ENCODE results near the gene HMGN2. TPM values are rescaled to one million over a fixed set of nuclear protein-coding genes. Genes with fewer than 3 reads are reported as not detected.

HMGN2 gene
- total RNA-seq, 1 donor from 2014 or later = 446 TPM

- DNase-seq (ENCODE audit: low spot score, unreplicated experiment) = no peak
- Mint-ChIP-seq H3K36me3 (ENCODE audit: insufficient read depth) (peaks cover 25% of the 10 kb centered on the region), H3K27ac (peak overlapping the region; percentile 54), H3K27me3 (no peaks in the 10 kb centered on the region), H3K9me3 (ENCODE audit: low read depth) (no peaks in the 10 kb centered on the region), H3K4me3 (ENCODE audit: low read depth) (no peak overlapping the region), H3K4me1 (ENCODE audit: low read depth) (peaks cover 23% of the 10 kb centered on the region)
- TF ChIP-seq, protein P1, sequence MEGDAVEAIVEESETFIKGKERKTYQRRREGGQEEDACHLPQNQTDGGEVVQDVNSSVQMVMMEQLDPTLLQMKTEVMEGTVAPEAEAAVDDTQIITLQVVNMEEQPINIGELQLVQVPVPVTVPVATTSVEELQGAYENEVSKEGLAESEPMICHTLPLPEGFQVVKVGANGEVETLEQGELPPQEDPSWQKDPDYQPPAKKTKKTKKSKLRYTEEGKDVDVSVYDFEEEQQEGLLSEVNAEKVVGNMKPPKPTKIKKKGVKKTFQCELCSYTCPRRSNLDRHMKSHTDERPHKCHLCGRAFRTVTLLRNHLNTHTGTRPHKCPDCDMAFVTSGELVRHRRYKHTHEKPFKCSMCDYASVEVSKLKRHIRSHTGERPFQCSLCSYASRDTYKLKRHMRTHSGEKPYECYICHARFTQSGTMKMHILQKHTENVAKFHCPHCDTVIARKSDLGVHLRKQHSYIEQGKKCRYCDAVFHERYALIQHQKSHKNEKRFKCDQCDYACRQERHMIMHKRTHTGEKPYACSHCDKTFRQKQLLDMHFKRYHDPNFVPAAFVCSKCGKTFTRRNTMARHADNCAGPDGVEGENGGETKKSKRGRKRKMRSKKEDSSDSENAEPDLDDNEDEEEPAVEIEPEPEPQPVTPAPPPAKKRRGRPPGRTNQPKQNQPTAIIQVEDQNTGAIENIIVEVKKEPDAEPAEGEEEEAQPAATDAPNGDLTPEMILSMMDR (IDR thresholded peaks at IDR 0.05; ENCODE audit: unreplicated experiment) = no peak
Measured at GRCh38 chr1:26477446-26478152, 5.4 kb downstream of the HMGN2 start.

DNA sequence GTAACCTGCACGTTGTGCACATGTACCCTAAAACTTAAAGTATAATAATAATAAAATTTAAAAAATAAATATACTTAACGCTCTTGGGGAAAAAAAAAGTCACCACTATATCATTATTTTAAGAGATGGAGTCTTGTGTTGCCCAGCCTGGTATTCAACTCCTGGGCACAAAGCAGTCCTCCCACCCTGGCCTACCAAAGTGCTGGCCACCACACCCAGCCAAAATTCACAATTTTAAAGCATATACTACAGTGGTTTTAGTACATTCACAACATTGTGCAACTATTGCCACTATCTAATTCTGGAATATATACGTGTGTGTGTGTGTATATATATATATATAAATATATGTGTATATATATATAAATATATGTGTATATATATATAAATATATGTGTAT lies 5.9 kb downstream of the HMGN2 start:
- H3K27ac Mint-ChIP-seq = no peak overlapping the region
- DNase-seq (ENCODE audit: low spot score, unreplicated experiment) = no peak
- H3K36me3 Mint-ChIP-seq (ENCODE audit: insufficient read depth) = peaks cover 23% of the 10 kb centered on the region
- TF ChIP-seq, protein P1 (IDR thresholded peaks at IDR 0.05; ENCODE audit: unreplicated experiment) = no peak
- peaks cover 23% of the 10 kb centered on the region for H3K4me1 Mint-ChIP-seq (ENCODE audit: low read depth)
- H3K9me3 Mint-ChIP-seq (ENCODE audit: low read depth) = no peaks in the 10 kb centered on the region
- H3K27me3 Mint-ChIP-seq = no peaks in the 10 kb centered on the region
- H3K4me3 Mint-ChIP-seq (ENCODE audit: low read depth) = no peak overlapping the region

DNA sequence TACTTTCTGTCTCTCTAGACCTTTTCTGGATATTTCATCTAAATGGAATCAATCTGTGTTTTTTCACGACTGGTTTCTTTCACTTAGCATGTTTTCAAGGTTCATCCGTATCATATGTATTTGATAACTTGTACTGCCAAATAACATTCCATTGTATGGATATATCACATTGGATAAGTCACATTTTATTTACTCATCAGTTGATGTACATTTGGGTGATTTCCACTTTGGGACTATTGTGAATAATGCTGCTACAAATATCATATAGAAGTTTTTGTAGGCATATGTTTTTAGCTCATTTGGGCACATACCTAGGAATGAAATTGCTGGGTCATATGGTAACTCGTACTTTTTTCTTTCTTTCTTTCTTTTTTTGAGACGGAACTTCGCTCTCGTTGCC lies 6.7 kb downstream of the HMGN2 start:
- H3K4me3 Mint-ChIP-seq (ENCODE audit: low read depth) = no peak overlapping the region
- H3K27ac Mint-ChIP-seq = no peak overlapping the region
- TF ChIP-seq, protein P1 (IDR thresholded peaks at IDR 0.05; ENCODE audit: unreplicated experiment) = no peak
- no peaks in the 10 kb centered on the region for H3K9me3 Mint-ChIP-seq (ENCODE audit: low read depth)
- peaks cover 15% of the 10 kb centered on the region for H3K4me1 Mint-ChIP-seq (ENCODE audit: low read depth)
- peaks cover 22% of the 10 kb centered on the region for H3K36me3 Mint-ChIP-seq (ENCODE audit: insufficient read depth)
- H3K27me3 Mint-ChIP-seq = no peaks in the 10 kb centered on the region
- DNase-seq (ENCODE audit: low spot score, unreplicated experiment) = no peak

GRCh38 chr1:26482921-26483320 lies 10.7 kb downstream of the HMGN2 start:
- H3K27ac Mint-ChIP-seq = no peak overlapping the region
- TF ChIP-seq, protein P1 (IDR thresholded peaks at IDR 0.05; ENCODE audit: unreplicated experiment) = no peak
- H3K27me3 Mint-ChIP-seq = no peaks in the 10 kb centered on the region
- DNase-seq (ENCODE audit: low spot score, unreplicated experiment) = no peak
- no peaks in the 10 kb centered on the region for H3K9me3 Mint-ChIP-seq (ENCODE audit: low read depth)
- H3K36me3 Mint-ChIP-seq (ENCODE audit: insufficient read depth) = peaks cover 6% of the 10 kb centered on the region
- H3K4me1 Mint-ChIP-seq (ENCODE audit: low read depth) = peaks cover 5% of the 10 kb centered on the region
- no peak overlapping the region for H3K4me3 Mint-ChIP-seq (ENCODE audit: low read depth)

- TF ChIP-seq, protein P1 (IDR thresholded peaks at IDR 0.05; ENCODE audit: unreplicated experiment) = no peak
- no peak overlapping the region for H3K4me3 Mint-ChIP-seq (ENCODE audit: low read depth)
- peaks cover 5% of the 10 kb centered on the region for H3K4me1 Mint-ChIP-seq (ENCODE audit: low read depth)
- no peak overlapping the region for H3K27ac Mint-ChIP-seq
- no peaks in the 10 kb centered on the region for H3K9me3 Mint-ChIP-seq (ENCODE audit: low read depth)
- peaks cover 4% of the 10 kb centered on the region for H3K36me3 Mint-ChIP-seq (ENCODE audit: insufficient read depth)
- no peaks in the 10 kb centered on the region for H3K27me3 Mint-ChIP-seq
- DNase-seq (ENCODE audit: low spot score, unreplicated experiment) = no peak
Measured at GRCh38 chr1:26483980-26484379, 11.7 kb downstream of the HMGN2 start.

Data from progenitor cell of endocrine pancreas (in vitro differentiated cells).